ENCODE data around the gene LRRN4. TPM values are rescaled to one million over a fixed set of nuclear protein-coding genes. Genes with fewer than 3 reads are reported as not detected.

The LRRN4 gene
- polyA plus RNA-seq, 1 donor from 2014 or later = 0.26 TPM

DNA sequence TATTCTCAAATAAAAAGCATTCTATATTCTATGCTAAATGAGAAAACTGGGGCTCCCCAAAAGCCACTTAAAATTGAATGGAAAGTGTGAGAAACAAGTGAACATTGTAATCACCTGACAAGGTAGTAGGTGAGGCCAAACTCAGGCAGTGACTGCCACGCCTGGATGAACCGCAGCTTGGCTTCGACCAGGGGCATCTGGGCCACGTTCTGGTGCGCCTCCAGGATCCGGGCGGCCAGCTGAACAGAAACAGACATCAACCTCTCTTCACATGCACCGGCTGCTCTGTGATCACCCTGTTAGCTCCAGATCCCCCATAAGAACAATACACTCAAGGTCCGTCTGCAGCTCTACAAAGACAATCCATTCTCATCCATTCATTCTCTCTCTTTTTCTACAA, 30.1 kb upstream of the LRRN4 start:
- Histone ChIP-seq H4K20me1 (ENCODE audit: insufficient read depth) (no peaks in the 10 kb centered on the region), H3K79me2 (replicated peaks; ENCODE audit: insufficient read depth, low read length) (no peaks in the 10 kb centered on the region), H3K9ac (ENCODE audit: low read length) (no peak overlapping the region), H3K9me3 (ENCODE audit: low read length) (no peaks in the 10 kb centered on the region), H2AFZ (ENCODE audit: low read depth, low read length) (no peak overlapping the region), H3K4me2 (ENCODE audit: low read length) (no peak overlapping the region), H3K27ac (ENCODE audit: low read length) (no peak overlapping the region), H3F3A (ENCODE audit: insufficient read depth, low read length, poor library complexity, severe bottlenecking) (no peaks in the 10 kb centered on the region), H3K36me3 (ENCODE audit: insufficient read depth, low read length) (no peaks in the 10 kb centered on the region), H3K9me2 (ENCODE audit: insufficient read depth, low read length) (no peaks in the 10 kb centered on the region), H3K4me3 (ENCODE audit: low read length) (no peak overlapping the region), H3K27me3 (ENCODE audit: insufficient read depth, low read depth, low read length) (no peaks in the 10 kb centered on the region)
- TF ChIP-seq, protein P1, sequence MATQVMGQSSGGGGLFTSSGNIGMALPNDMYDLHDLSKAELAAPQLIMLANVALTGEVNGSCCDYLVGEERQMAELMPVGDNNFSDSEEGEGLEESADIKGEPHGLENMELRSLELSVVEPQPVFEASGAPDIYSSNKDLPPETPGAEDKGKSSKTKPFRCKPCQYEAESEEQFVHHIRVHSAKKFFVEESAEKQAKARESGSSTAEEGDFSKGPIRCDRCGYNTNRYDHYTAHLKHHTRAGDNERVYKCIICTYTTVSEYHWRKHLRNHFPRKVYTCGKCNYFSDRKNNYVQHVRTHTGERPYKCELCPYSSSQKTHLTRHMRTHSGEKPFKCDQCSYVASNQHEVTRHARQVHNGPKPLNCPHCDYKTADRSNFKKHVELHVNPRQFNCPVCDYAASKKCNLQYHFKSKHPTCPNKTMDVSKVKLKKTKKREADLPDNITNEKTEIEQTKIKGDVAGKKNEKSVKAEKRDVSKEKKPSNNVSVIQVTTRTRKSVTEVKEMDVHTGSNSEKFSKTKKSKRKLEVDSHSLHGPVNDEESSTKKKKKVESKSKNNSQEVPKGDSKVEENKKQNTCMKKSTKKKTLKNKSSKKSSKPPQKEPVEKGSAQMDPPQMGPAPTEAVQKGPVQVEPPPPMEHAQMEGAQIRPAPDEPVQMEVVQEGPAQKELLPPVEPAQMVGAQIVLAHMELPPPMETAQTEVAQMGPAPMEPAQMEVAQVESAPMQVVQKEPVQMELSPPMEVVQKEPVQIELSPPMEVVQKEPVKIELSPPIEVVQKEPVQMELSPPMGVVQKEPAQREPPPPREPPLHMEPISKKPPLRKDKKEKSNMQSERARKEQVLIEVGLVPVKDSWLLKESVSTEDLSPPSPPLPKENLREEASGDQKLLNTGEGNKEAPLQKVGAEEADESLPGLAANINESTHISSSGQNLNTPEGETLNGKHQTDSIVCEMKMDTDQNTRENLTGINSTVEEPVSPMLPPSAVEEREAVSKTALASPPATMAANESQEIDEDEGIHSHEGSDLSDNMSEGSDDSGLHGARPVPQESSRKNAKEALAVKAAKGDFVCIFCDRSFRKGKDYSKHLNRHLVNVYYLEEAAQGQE (IDR thresholded peaks at IDR 0.05; ENCODE audit: borderline replicate concordance) = no peak
- TF ChIP-seq EP300 (conservative IDR thresholded peaks at IDR 0.05; ENCODE audit: poor library complexity, severe bottlenecking) (no peak), TAF1 (IDR thresholded peaks at IDR 0.05; ENCODE audit: low read depth) (no peak), EZH2 (IDR thresholded peaks at IDR 0.05; ENCODE audit: borderline replicate concordance, insufficient read depth, low read length, poor library complexity, severe bottlenecking) (no peak), SMC3 (conservative IDR thresholded peaks at IDR 0.05; ENCODE audit: poor library complexity) (no peak), MXI1 (conservative IDR thresholded peaks at IDR 0.05; ENCODE audit: poor library complexity, severe bottlenecking) (no peak), RAD21 (conservative IDR thresholded peaks at IDR 0.05) (no peak), POLR2AphosphoS5 (IDR thresholded peaks at IDR 0.05) (no peak)
- TF ChIP-seq, protein P2, sequence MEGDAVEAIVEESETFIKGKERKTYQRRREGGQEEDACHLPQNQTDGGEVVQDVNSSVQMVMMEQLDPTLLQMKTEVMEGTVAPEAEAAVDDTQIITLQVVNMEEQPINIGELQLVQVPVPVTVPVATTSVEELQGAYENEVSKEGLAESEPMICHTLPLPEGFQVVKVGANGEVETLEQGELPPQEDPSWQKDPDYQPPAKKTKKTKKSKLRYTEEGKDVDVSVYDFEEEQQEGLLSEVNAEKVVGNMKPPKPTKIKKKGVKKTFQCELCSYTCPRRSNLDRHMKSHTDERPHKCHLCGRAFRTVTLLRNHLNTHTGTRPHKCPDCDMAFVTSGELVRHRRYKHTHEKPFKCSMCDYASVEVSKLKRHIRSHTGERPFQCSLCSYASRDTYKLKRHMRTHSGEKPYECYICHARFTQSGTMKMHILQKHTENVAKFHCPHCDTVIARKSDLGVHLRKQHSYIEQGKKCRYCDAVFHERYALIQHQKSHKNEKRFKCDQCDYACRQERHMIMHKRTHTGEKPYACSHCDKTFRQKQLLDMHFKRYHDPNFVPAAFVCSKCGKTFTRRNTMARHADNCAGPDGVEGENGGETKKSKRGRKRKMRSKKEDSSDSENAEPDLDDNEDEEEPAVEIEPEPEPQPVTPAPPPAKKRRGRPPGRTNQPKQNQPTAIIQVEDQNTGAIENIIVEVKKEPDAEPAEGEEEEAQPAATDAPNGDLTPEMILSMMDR (IDR thresholded peaks at IDR 0.05; ENCODE audit: poor library complexity, severe bottlenecking) = no peak

DNA sequence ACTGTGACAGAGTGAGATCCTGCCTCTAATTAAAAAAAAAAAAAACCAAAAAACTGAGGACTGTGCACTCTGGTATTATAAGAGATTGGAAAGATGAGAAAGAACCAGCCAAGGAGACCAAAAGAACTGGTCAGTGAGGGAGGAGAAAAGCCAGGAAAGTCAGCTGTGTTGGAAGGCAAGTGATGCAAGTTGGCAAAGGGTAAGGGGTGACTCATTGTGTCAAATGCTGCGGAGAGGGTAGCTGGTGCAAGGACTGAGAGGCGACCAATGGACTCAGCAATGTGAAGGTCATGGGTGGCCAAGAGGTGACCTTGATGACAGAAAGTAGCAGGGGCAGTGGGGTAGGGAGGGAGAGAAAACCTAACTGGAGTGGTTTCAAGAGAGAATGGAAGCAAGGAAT, 27.4 kb upstream of the LRRN4 start:
- H3K9me2 ChIP-seq (ENCODE audit: insufficient read depth, low read length) = no peaks in the 10 kb centered on the region
- no peak overlapping the region for H3K9ac ChIP-seq (ENCODE audit: low read length)
- no peaks in the 10 kb centered on the region for H4K20me1 ChIP-seq (ENCODE audit: insufficient read depth)
- H3K4me3 ChIP-seq (ENCODE audit: low read length) = no peak overlapping the region
- no peaks in the 10 kb centered on the region for H3K27me3 ChIP-seq (ENCODE audit: insufficient read depth, low read depth, low read length)
- no peaks in the 10 kb centered on the region for H3K36me3 ChIP-seq (ENCODE audit: insufficient read depth, low read length)
- TF ChIP-seq TAF1 (IDR thresholded peaks at IDR 0.05; ENCODE audit: low read depth) (no peak), SMC3 (conservative IDR thresholded peaks at IDR 0.05; ENCODE audit: poor library complexity) (no peak), MXI1 (conservative IDR thresholded peaks at IDR 0.05; ENCODE audit: poor library complexity, severe bottlenecking) (no peak), POLR2AphosphoS5 (IDR thresholded peaks at IDR 0.05) (no peak), EZH2 (IDR thresholded peaks at IDR 0.05; ENCODE audit: borderline replicate concordance, insufficient read depth, low read length, poor library complexity, severe bottlenecking) (no peak), EP300 (conservative IDR thresholded peaks at IDR 0.05; ENCODE audit: poor library complexity, severe bottlenecking) (no peak), RAD21 (conservative IDR thresholded peaks at IDR 0.05) (no peak)
- TF ChIP-seq, protein P1 (IDR thresholded peaks at IDR 0.05; ENCODE audit: borderline replicate concordance) = no peak
- TF ChIP-seq, protein P2 (IDR thresholded peaks at IDR 0.05; ENCODE audit: poor library complexity, severe bottlenecking) = no peak
- no peak overlapping the region for H2AFZ ChIP-seq (ENCODE audit: low read depth, low read length)
- no peaks in the 10 kb centered on the region for H3K79me2 ChIP-seq (replicated peaks; ENCODE audit: insufficient read depth, low read length)
- H3F3A ChIP-seq (ENCODE audit: insufficient read depth, low read length, poor library complexity, severe bottlenecking) = no peaks in the 10 kb centered on the region
- no peak overlapping the region for H3K4me2 ChIP-seq (ENCODE audit: low read length)
- no peaks in the 10 kb centered on the region for H3K9me3 ChIP-seq (ENCODE audit: low read length)
- no peak overlapping the region for H3K27ac ChIP-seq (ENCODE audit: low read length)

Data from neural cell (in vitro differentiated cells).